Thoracic aorta (tissue), 2 donors: ENCODE data around the gene SH3RF1. TPM values are rescaled to one million over a fixed set of nuclear protein-coding genes. Genes with fewer than 3 reads are reported as not detected.

Experiments
- ATAC-seq: fragments of 150-250 bp; one replicate; pipeline ENCODE4 v1.8.0; 2017; ENCODE audit warnings: low read depth; ENCODE audit not compliant: insufficient number of reproducible peaks, low FRiP score
- DNase-seq: peaks from one replicate; pipeline ENCODE4 v3.0.0-alpha.2; 2020; ENCODE audit warnings: low spot score
- H3K27ac ChIP-seq, 2 donors: fragments of 200-600 bp; sonication (generic); 1 replicate in 1 of 2; 2 replicates in 1 of 2; pipeline ENCODE4 v1.5.1; 2016; ENCODE audit warnings: mild to moderate bottlenecking in 2 of 2, moderate library complexity in 2 of 2
- H3K27me3 ChIP-seq: fragments of 200-600 bp; sonication (generic); replicated peaks from 2 replicates; pipeline ENCODE4 v1.6.0; 2016; ENCODE audit warnings: mild to moderate bottlenecking; ENCODE audit not compliant: insufficient read depth
- H3K36me3 ChIP-seq: fragments of 200-600 bp; sonication (generic); one replicate; pipeline ENCODE4 v1.5.1; 2016
- H3K4me1 ChIP-seq, 2 donors: fragments of 200-600 bp; sonication (generic); 1 replicate in 1 of 2; 2 replicates in 1 of 2; pipeline versions ENCODE4 v1.5.1 to v1.6.0; 2016; ENCODE audit warnings: low read depth in 2 of 2, mild to moderate bottlenecking in 1 of 2; ENCODE audit not compliant: control insufficient read depth in 1 of 2
- H3K4me3 ChIP-seq: fragments of 200-600 bp; sonication (generic); 2 replicates; pipeline ENCODE4 v1.5.1; 2016; ENCODE audit warnings: mild to moderate bottlenecking
- H3K9me3 ChIP-seq: fragments of 200-600 bp; sonication (generic); 2 replicates; pipeline ENCODE4 v1.5.1; 2016
- total RNA-seq, 2 donors: library from RNA; depleted of rRNA; stranded (reverse); fragments of >200 nt; gene quantifications; one replicate each; pipeline versions ENCODE4 v1.1.0 to v1.2.3, GENCODE V29; 2016
- TF ChIP-seq, protein P1 (sequence below): fragments of 200-600 bp; sonication (generic); IDR thresholded peaks from one replicate; pipeline ENCODE4 v1.5.1; 2019; ENCODE audit warnings: antibody characterized with exemption

The SH3RF1 gene
- total RNA-seq, 2 donors from 2014 or later: 21.9 to 24.6 TPM

DNA sequence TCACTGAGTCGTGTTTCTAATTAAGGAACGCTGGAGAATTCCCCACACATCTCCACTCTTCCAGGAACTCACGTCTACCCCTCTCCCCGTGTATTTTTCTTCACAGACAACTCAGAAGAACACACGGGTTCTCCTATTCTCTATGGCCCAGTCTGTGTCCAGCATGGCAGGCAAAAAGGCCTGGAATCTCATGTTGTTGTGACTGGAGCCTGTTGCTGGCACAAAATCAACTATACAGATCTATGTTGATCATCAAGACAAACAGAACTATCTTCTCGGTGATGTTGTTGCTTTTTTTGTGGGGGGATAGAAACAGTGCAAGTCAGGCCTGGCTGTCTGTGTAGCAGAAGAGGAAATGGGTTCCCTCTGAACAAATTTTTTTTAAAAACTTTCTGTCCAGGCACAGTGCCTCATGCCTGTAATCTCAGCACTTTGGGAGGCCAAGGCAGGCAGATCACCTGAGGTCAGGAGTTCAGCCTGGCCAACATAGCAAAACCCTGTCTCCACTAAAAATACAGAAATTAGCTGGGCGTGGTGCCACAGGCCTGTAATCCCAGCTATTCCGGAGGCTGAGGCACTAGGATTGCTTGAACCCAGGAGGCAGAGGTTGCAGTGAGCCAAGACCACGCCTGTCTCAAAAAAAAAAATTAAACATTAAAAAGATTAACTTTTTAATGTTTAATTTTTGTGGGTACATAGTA lies 210.2 kb downstream of the SH3RF1 start:
- H3K27me3 ChIP-seq: no peaks in the 10 kb centered on the region
- H3K9me3 ChIP-seq: no peaks in the 10 kb centered on the region
- peaks cover 22 to 58% of the 10 kb centered on the region in 2 donors for H3K4me1 ChIP-seq
- H3K36me3 ChIP-seq: no peaks in the 10 kb centered on the region
- peak overlapping the region; percentile 57 for H3K4me3 ChIP-seq
- ATAC-seq: peak; percentile 36
- DNase-seq: no peak
- TF ChIP-seq, protein P1, sequence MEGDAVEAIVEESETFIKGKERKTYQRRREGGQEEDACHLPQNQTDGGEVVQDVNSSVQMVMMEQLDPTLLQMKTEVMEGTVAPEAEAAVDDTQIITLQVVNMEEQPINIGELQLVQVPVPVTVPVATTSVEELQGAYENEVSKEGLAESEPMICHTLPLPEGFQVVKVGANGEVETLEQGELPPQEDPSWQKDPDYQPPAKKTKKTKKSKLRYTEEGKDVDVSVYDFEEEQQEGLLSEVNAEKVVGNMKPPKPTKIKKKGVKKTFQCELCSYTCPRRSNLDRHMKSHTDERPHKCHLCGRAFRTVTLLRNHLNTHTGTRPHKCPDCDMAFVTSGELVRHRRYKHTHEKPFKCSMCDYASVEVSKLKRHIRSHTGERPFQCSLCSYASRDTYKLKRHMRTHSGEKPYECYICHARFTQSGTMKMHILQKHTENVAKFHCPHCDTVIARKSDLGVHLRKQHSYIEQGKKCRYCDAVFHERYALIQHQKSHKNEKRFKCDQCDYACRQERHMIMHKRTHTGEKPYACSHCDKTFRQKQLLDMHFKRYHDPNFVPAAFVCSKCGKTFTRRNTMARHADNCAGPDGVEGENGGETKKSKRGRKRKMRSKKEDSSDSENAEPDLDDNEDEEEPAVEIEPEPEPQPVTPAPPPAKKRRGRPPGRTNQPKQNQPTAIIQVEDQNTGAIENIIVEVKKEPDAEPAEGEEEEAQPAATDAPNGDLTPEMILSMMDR: no peak
- peak overlapping the region; percentile 74 to 81 for H3K27ac ChIP-seq

DNA sequence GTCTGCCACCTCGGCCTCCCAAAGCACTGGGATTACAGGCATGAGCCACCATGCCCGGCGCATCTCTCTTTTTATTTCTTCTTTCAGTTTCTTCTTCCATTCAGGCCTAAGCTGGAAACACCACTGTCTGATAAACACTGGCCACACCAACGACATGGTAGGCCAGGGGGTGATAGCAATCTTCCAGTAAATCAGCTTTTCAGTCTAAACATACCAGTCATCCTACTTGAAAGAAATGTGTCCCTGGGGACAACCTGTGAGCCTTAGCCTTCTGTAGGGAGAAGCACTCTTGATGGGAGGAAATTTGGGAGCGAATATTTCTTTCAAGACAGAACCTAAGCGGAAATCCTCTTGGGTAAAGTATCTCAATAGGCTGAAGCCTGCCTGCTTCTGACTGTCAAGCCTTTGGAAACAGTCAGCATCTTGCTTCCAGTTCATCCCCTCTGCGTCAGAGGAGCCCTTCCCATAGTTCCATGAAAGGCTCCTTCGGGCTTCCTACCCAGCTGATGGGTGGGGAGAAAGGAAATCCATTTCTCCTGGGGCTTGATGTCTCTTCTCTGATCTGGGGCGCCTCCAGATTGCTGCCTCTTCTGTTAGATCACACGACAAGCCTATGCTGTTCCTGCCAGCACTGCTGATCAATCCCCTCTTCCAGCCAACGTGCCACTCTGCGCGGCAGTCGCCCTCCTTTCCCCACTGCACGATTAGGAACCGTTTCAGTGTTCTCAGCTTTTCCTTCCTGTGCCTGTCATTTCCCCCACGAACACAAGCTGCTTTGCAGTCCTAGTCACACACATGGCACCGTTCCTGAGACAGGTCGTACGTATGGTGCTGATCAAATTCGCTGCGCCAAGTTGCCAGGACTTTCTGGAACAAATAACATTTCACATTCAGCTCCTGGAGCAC lies 211.2 kb downstream of the SH3RF1 start:
- Histone ChIP-seq H3K4me1 (peaks cover 22 to 56% of the 10 kb centered on the region in 2 donors), H3K27ac (peak overlapping the region; percentile 74 to 81), H3K27me3 (no peaks in the 10 kb centered on the region), H3K4me3 (peak overlapping the region; percentile 57), H3K36me3 (no peaks in the 10 kb centered on the region), H3K9me3 (no peaks in the 10 kb centered on the region)
- peak; percentile 15 for DNase-seq
- ATAC-seq: no peak
- TF ChIP-seq, protein P1: no peak

DNA sequence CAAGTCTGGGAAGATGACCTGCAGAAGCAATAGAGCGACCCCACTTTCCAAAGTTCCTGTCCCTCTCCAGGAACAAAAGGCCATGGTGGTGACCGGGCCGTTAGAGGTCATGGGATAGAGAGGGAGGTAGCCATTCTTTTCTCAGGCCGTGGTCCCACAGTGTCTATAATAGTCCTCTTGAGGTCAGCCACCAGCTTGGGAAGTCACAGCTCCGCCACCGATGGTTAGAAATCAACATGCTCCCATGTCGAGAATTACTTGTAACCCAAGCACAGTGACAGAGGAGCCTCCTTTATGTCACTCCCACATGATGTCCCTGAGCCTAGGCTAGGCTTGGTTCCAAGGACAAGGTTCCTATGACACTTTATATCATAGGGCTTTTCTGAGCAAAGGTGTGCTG lies 212.4 kb downstream of the SH3RF1 start:
- peaks cover 20 to 44% of the 10 kb centered on the region in 2 donors for H3K4me1 ChIP-seq
- H3K9me3 ChIP-seq: no peaks in the 10 kb centered on the region
- no peak for DNase-seq
- ATAC-seq: no peak
- H3K27ac ChIP-seq: no peak overlapping the region
- no peaks in the 10 kb centered on the region for H3K27me3 ChIP-seq
- no peaks in the 10 kb centered on the region for H3K36me3 ChIP-seq
- TF ChIP-seq, protein P1: no peak
- H3K4me3 ChIP-seq: no peak overlapping the region

DNA sequence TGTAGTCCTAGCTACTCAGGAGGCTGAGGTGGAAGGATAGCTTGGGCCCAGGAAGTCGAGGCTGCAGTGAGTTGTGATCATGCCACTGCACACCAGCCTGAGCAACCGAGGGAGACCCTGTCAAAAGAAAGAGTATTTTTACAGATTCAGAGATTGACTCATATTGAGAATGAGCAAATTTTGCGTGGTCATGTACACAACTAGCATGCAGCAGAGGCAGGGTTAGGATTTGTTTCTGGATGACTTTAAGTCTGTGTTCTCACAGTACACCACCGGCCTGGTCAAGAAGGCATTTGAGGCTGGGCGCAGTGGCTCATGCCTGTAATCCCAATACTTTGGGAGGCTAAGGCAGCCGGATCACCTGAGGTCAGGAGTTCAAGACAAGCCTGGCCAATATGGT lies 215.9 kb downstream of the SH3RF1 start:
- H3K27ac ChIP-seq: no peak overlapping the region
- H3K36me3 ChIP-seq: no peaks in the 10 kb centered on the region
- H3K9me3 ChIP-seq: no peaks in the 10 kb centered on the region
- peaks cover under 1 to 25% of the 10 kb centered on the region in 2 donors for H3K4me1 ChIP-seq
- TF ChIP-seq, protein P1: no peak
- H3K27me3 ChIP-seq: no peaks in the 10 kb centered on the region
- H3K4me3 ChIP-seq: no peak overlapping the region
- ATAC-seq (no peak), DNase-seq (no peak)

DNA sequence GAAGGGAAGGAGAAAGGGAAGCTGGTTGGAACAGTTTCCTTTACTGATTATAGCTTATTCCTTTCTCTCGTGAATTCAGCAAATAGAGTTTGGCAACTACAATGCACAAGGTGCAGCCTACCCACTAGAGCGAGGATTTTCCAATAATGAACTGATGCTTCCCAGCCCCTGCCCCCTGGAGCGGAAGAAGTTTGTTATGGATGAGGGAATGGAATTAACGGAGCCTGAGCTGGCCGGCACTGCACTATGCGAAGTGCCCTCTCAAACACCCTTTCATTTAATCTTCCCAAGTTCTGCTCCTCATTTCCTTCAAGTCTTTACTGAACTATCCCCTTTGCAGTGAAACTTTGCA lies 218.2 kb downstream of the SH3RF1 start:
- Histone ChIP-seq H3K36me3 (no peaks in the 10 kb centered on the region), H3K4me3 (no peak overlapping the region), H3K9me3 (no peaks in the 10 kb centered on the region), H3K27ac (no peak overlapping the region), H3K27me3 (no peaks in the 10 kb centered on the region), H3K4me1 (peaks cover 0 to 13% of the 10 kb centered on the region in 2 donors)
- TF ChIP-seq, protein P1: no peak
- ATAC-seq (no peak), DNase-seq (no peak)
